GM19324 (cell line): Measurements from ENCODE around the gene HADHB.
A peak's percentile ranks its signal among the peaks of the same experiment; 100 is the strongest.
"Not testable (repeated sequence)": the region's sequence is repeated elsewhere in the genome, so short reads cannot be mapped to it uniquely, and the experiment has no call there.

ENCODE experiments used
- ATAC-seq: cut with Tn5 transposase; IDR thresholded peaks from one replicate; pipeline ENCODE4 v1.9.1; 2021; ENCODE audit warnings: mild to moderate bottlenecking, moderate library complexity; ENCODE audit not compliant: unreplicated experiment, low FRiP score

HADHB gene

GRCh38 chr2:26325851-26326250 lies 81.1 kb downstream of the HADHB start:
- no peak for ATAC-seq

GRCh38 chr2:26326514-26326913 lies 81.8 kb downstream of the HADHB start:
- ATAC-seq, result no peak

- no peak for ATAC-seq
Measured at GRCh38 chr2:26327291-26328272, 82.8 kb downstream of the HADHB start.

GRCh38 chr2:26329083-26329482 lies 84.3 kb downstream of the HADHB start:
- not testable (repeated sequence) for ATAC-seq

- ATAC-seq, result peak; percentile 53
Measured at GRCh38 chr2:26330114-26330549, 85.4 kb downstream of the HADHB start.

GRCh38 chr2:26330604-26331003 lies 85.9 kb downstream of the HADHB start:
- no peak for ATAC-seq

GRCh38 chr2:26331321-26331720 lies 86.6 kb downstream of the HADHB start:
- not testable (repeated sequence) for ATAC-seq

GRCh38 chr2:26333293-26333692 lies 88.6 kb downstream of the HADHB start:
- no peak for ATAC-seq

- ATAC-seq, result no peak
Measured at GRCh38 chr2:26335231-26335630, 90.5 kb downstream of the HADHB start.

- no peak for ATAC-seq
Measured at GRCh38 chr2:26336719-26337118, 92.0 kb downstream of the HADHB start.

GRCh38 chr2:26337298-26337697 lies 92.6 kb downstream of the HADHB start:
- no peak for ATAC-seq
